ENCODE measurements around the gene ST7.

Gene ST7

GRCh38 chr7:117274951-117275350, 321.6 kb downstream of the ST7 start:
- DNase-seq = no peak

DNA sequence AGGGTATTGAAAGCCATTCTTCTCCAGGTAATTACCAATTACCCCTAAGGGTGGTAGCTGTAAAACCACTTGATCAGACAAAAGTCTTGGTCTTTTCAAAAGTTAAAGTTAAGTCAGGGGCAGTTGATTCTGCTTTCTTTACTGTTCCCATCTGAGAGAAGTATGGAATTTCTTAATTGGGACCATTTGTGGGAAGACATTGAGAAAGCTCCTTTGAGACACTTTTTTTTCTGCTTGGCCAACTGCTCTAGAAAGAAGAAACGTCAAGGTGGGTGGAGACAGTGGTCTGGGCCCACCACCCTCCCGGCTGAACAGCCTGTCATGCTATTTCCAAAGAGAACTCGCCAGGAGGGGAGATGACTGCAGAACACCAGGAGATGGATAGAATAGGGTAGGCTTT, 324.3 kb downstream of the ST7 start:
- no peak for DNase-seq

- no peak for DNase-seq
Observed at GRCh38 chr7:117278040-117278439, 324.7 kb downstream of the ST7 start.

DNA sequence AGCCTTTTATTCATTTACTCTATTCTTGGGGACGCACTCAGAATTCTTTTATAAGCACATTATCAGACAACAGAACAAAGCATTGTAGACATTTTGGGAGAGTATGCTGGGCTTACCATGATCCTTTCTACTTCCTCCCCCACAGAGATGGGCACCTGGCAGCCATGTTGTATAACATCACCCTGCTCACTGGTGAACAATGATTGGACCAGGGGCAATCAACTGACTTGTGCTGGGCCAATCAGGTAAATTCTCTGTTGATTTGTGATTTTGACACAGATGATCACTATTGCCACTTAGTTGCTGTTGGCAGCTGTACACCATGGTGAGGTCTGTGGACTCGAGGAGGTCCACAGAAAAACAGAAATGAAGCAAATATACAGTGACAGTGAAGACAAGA, 325.9 kb downstream of the ST7 start:
- no peak for DNase-seq
